LNCaP clone FGC (cell line): Measurements from ENCODE around the gene SEC61G.

Experiments used
- DNase-seq: peaks from one replicate; pipeline ENCODE4 v3.0.0-alpha.2; 2011; ENCODE audit warnings: low read depth
- H3K4me3 ChIP-seq: 2 replicates; pipeline ENCODE4 v1.5.1; 2011; ENCODE audit warnings: mild to moderate bottlenecking, low read depth, low read length, control low read depth
- CTCF ChIP-seq: IDR thresholded peaks from 2 replicates; pipeline ENCODE4 v1.5.1; 2012; ENCODE audit warnings: mild to moderate bottlenecking; ENCODE audit not compliant: control insufficient read depth, insufficient read depth; ENCODE audit errors: extremely low read depth

The SEC61G gene

GRCh38 chr7:54792383-54792782, 33.4 kb upstream of the SEC61G start:
- no peak for DNase-seq
- no peak overlapping the region for H3K4me3 ChIP-seq
- TF ChIP-seq CTCF, result no peak

GRCh38 chr7:54788664-54789063, 29.7 kb upstream of the SEC61G start:
- H3K4me3 ChIP-seq, result no peak overlapping the region
- TF ChIP-seq CTCF, result peak; percentile 79
- DNase-seq, result peak; percentile 60

GRCh38 chr7:54785261-54785660, 26.2 kb upstream of the SEC61G start:
- H3K4me3 ChIP-seq, result no peak overlapping the region
- TF ChIP-seq CTCF, result no peak
- no peak for DNase-seq

- no peak for TF ChIP-seq CTCF
- H3K4me3 ChIP-seq, result no peak overlapping the region
- no peak for DNase-seq
Measured at GRCh38 chr7:54783952-54784351, 24.9 kb upstream of the SEC61G start.

GRCh38 chr7:54782829-54783228, 23.8 kb upstream of the SEC61G start:
- no peak overlapping the region for H3K4me3 ChIP-seq
- no peak for DNase-seq

GRCh38 chr7:54782314-54782713, 23.3 kb upstream of the SEC61G start:
- no peak overlapping the region for H3K4me3 ChIP-seq
- no peak for DNase-seq
- no peak for TF ChIP-seq CTCF

More at GRCh38 chr7:54782829-54783228, 23.8 kb upstream of the SEC61G start:
- TF ChIP-seq CTCF, result no peak

- no peak overlapping the region for H3K4me3 ChIP-seq
- DNase-seq, result no peak
- TF ChIP-seq CTCF, result no peak
Measured at GRCh38 chr7:54781134-54781920, 22.3 kb upstream of the SEC61G start.
